HCT116 (cell line): ENCODE measurements around the gene IGSF6. TPM values are rescaled to one million over a fixed set of nuclear protein-coding genes. Genes with fewer than 3 reads are reported as not detected.

ENCODE experiments used
- ATAC-seq: fragments of 200-7000 bp; cut with Tn5 transposase; 2 replicates; pipeline ENCODE4 v1.9.1; 2020; ENCODE audit warnings: mild to moderate bottlenecking, moderate library complexity
- BruUV-seq: library from RNA; stranded (reverse); fragments of 400-500 nt; replicated peaks from 2 replicates; lab custom pipeline; 2021; lab: Mats Ljungman, UMichigan
- CTCF ChIA-PET: fragments of 300-600 bp; sonication (Branson Sonifier 250); formaldehyde crosslinking; loops from one replicate; lab custom pipeline; 2021; ENCODE audit warnings: antibody characterized with exemption; lab: Charles Lee
- POLR2A ChIA-PET: fragments of 300-600, 350-600 bp; sonication (Branson Sonifier 250); formaldehyde crosslinking; loops from one replicate; lab custom pipeline; 2021; ENCODE audit warnings: antibody characterized with exemption; lab: Charles Lee
- RAD21 ChIA-PET, 2 experiments: fragments of 300-600 bp; sonication (Branson Sonifier 250); formaldehyde crosslinking; loops; one replicate each; lab custom pipeline; 2023; ENCODE audit warnings: low total read pairs in 2 of 2; ENCODE audit not compliant: uncharacterized antibody in 2 of 2, unreplicated experiment in 2 of 2, low non-redundant PET in 1 of 2; lab: Charles Lee
- DNase-seq: peaks from one replicate; pipeline ENCODE4 v3.0.0-alpha.2; 2010; ENCODE audit warnings: low read depth, low spot score
- H2AFZ ChIP-seq: fragments of 200-600 bp; shearing (Covaris generic), sonication (generic); 2 replicates; pipeline ENCODE4 v1.6.1; 2017; ENCODE audit warnings: low read depth, mixed run types, mixed read lengths, antibody characterized with exemption, low read length; ENCODE audit not compliant: poor library complexity, severe bottlenecking
- H3K27ac ChIP-seq: 2 replicates; pipeline ENCODE4 v1.5.1; 2012; ENCODE audit warnings: low read depth, low read length
- H3K27me3 ChIP-seq: fragments of 200-600 bp; sonication (generic); 2 replicates; pipeline ENCODE4 v1.6.1; 2016; ENCODE audit warnings: mixed run types, low read length, mixed read lengths; ENCODE audit not compliant: insufficient read depth
- H3K36me3 ChIP-seq, 2 experiments: fragments of 200-500 bp in 1 of 2; fragments of 200-600 bp in 1 of 2; sonication (Bioruptor generic) in 1 of 2; sonication (generic) in 1 of 2; 2 replicates each; pipeline versions ENCODE4 v1.5.1 to v1.6.1; 2014 to 2016; ENCODE audit warnings: low read length in 2 of 2, inconsistent platforms in 1 of 2, mixed read lengths in 1 of 2, mixed run types in 1 of 2; ENCODE audit not compliant: insufficient read depth in 2 of 2, control insufficient read depth in 1 of 2
- H3K4me1 ChIP-seq, 2 experiments: fragments of 200-600 bp in 1 of 2; sonication (generic) in 1 of 2; 2 replicates each; pipeline versions ENCODE4 v1.5.1 to v1.6.1; 2012 to 2017; ENCODE audit warnings: low read length in 2 of 2, inconsistent platforms in 1 of 2, mild to moderate bottlenecking in 1 of 2, mixed read lengths in 1 of 2, mixed run types in 1 of 2, moderate library complexity in 1 of 2; ENCODE audit not compliant: insufficient read depth in 2 of 2, control insufficient read depth in 1 of 2
- H3K4me2 ChIP-seq: fragments of 200-600 bp; sonication (generic); 2 replicates; pipeline ENCODE4 v1.6.1; 2017; ENCODE audit warnings: mixed run types, low read length, mixed read lengths
- H3K4me3 ChIP-seq, 2 experiments: fragments of 200-600 bp in 1 of 2; sonication (generic) in 1 of 2; replicated peaks in 1 of 2; 2 replicates each; pipeline ENCODE4 v1.5.1; 2011 to 2016; ENCODE audit warnings: low read length in 2 of 2, control low read depth in 1 of 2, low read depth in 1 of 2, mild to moderate bottlenecking in 1 of 2, mixed read lengths in 1 of 2, mixed run types in 1 of 2
- H3K79me2 ChIP-seq: fragments of 200-600 bp; sonication (generic); 2 replicates; pipeline ENCODE4 v1.6.1; 2017; ENCODE audit warnings: mild to moderate bottlenecking, mixed run types, low read length, moderate library complexity, mixed read lengths; ENCODE audit not compliant: insufficient read depth
- H3K9ac ChIP-seq: fragments of 200-600 bp; sonication (generic); 2 replicates; pipeline ENCODE4 v1.6.1; 2016; ENCODE audit warnings: low read length, mixed read lengths
- H3K9me2 ChIP-seq: fragments of 200-600 bp; sonication (generic), shearing (Covaris generic); 2 replicates; pipeline ENCODE4 v1.6.1; 2017; ENCODE audit warnings: mixed run types, mild to moderate bottlenecking, moderate library complexity; ENCODE audit not compliant: insufficient read depth
- H3K9me3 ChIP-seq, 2 experiments: fragments of 200-500 bp in 1 of 2; fragments of 200-600 bp in 1 of 2; sonication (Bioruptor generic) in 1 of 2; sonication (generic) in 1 of 2; 2 replicates each; pipeline ENCODE4 v1.6.1; 2014 to 2017; ENCODE audit warnings: low read length in 2 of 2, mixed read lengths in 2 of 2, inconsistent platforms in 1 of 2, low read depth in 1 of 2, mild to moderate bottlenecking in 1 of 2, mixed run types in 1 of 2, moderate library complexity in 1 of 2; ENCODE audit not compliant: control insufficient read depth in 1 of 2, insufficient read depth in 1 of 2
- H4K20me1 ChIP-seq: fragments of 200-600 bp; sonication (generic), shearing (Covaris generic); 2 replicates; pipeline ENCODE4 v1.6.1; 2017; ENCODE audit warnings: mixed run types, mild to moderate bottlenecking, moderate library complexity; ENCODE audit not compliant: insufficient read depth
- EGR1 ChIP-seq: IDR thresholded peaks from 2 replicates; pipeline ENCODE4 v1.6.1; 2012; ENCODE audit warnings: low read depth
- EZH2 ChIP-seq: fragments of 200-600 bp; sonication (generic); IDR thresholded peaks from 2 replicates; pipeline ENCODE4 v1.6.1; 2017; ENCODE audit warnings: antibody characterized with exemption, mixed run types
- JUND ChIP-seq: IDR thresholded peaks from 2 replicates; pipeline ENCODE4 v1.6.1; 2012
- POLR2AphosphoS5 ChIP-seq: IDR thresholded peaks from 2 replicates; pipeline ENCODE4 v1.6.1; 2011; ENCODE audit warnings: mild to moderate bottlenecking, low read depth, low read length, moderate library complexity
- RAD21 ChIP-seq: IDR thresholded peaks from 2 replicates; pipeline ENCODE4 v1.6.1; 2012; ENCODE audit warnings: low read depth, mild to moderate bottlenecking
- TCF7L2 ChIP-seq: IDR thresholded peaks from 2 replicates; pipeline ENCODE4 v1.7.0; 2011; ENCODE audit warnings: borderline replicate concordance, inconsistent platforms; ENCODE audit not compliant: insufficient read depth, insufficient read length; ENCODE audit errors: extremely low read depth
- YY1 ChIP-seq: IDR thresholded peaks from 2 replicates; pipeline ENCODE4 v1.6.1; 2011; ENCODE audit warnings: low read length, low read depth, moderate library complexity, mild to moderate bottlenecking; ENCODE audit not compliant: insufficient replicate concordance; ENCODE audit errors: extremely low read depth
- ZFX ChIP-seq: fragments of 450-650 bp; IDR thresholded peaks from 2 replicates; pipeline ENCODE4 v1.6.1; 2017
- intact Hi-C: fragments of 100-400 bp; cut with micrococcal nuclease; formaldehyde crosslinking; loops from 2 replicates; pipeline ENCODE4 v1.10.0; 2022
- total RNA-seq: library from RNA; stranded (reverse); gene quantifications from one replicate; pipeline ENCODE4 v1.2.1, GENCODE V29; 2021; ENCODE audit not compliant: unreplicated experiment
- TF ChIP-seq, protein P1 (sequence below): IDR thresholded peaks from 2 replicates; pipeline ENCODE4 v1.6.1; 2012
- TF ChIP-seq, protein P2 (sequence below): IDR thresholded peaks from 2 replicates; pipeline ENCODE4 v1.6.1; 2011; ENCODE audit warnings: mild to moderate bottlenecking, low read length, moderate library complexity; ENCODE audit not compliant: insufficient replicate concordance; ENCODE audit errors: extremely low read depth

Gene IGSF6
- total RNA-seq, 1 experiment from 2014 or later: not detected

DNA sequence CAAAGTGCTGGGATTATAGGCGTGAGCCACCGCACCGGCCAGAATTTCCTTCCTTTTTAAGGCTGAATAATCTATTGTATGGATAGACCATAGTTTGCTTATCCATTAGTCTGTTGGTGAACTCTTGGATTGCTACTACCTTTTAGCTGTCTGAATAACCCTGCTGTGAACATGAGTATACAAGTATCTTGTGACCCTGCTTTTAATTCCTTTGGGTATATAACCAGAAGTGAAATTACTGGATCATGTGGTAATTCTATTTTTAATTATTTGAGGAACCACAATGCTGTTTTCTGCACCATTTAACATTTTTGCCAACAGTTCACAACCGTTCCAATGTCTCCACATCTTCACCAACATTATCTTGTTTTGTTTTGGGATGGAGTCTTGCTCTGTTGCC, 6.7 kb upstream of the IGSF6 start:
- no peak overlapping the region for H3K27ac ChIP-seq
- no peak for ATAC-seq
- TF ChIP-seq EZH2: no peak
- no peak for TF ChIP-seq EGR1
- TF ChIP-seq RAD21: no peak
- no peak for TF ChIP-seq YY1
- TF ChIP-seq, protein P1, sequence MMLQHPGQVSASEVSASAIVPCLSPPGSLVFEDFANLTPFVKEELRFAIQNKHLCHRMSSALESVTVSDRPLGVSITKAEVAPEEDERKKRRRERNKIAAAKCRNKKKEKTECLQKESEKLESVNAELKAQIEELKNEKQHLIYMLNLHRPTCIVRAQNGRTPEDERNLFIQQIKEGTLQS: no peak
- no peak for TF ChIP-seq POLR2AphosphoS5
- no peak for TF ChIP-seq JUND
- TF ChIP-seq, protein P2, sequence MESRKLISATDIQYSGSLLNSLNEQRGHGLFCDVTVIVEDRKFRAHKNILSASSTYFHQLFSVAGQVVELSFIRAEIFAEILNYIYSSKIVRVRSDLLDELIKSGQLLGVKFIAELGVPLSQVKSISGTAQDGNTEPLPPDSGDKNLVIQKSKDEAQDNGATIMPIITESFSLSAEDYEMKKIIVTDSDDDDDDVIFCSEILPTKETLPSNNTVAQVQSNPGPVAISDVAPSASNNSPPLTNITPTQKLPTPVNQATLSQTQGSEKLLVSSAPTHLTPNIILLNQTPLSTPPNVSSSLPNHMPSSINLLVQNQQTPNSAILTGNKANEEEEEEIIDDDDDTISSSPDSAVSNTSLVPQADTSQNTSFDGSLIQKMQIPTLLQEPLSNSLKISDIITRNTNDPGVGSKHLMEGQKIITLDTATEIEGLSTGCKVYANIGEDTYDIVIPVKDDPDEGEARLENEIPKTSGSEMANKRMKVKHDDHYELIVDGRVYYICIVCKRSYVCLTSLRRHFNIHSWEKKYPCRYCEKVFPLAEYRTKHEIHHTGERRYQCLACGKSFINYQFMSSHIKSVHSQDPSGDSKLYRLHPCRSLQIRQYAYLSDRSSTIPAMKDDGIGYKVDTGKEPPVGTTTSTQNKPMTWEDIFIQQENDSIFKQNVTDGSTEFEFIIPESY: no peak
- no peak for TF ChIP-seq TCF7L2
- no peak for TF ChIP-seq ZFX

More for the DNA sequence above, 6.7 kb upstream of the IGSF6 start:
- no peak for DNase-seq
- H3K9ac ChIP-seq: no peak overlapping the region
- H3K9me2 ChIP-seq: no peaks in the 10 kb centered on the region
- no peak overlapping the region for H3K4me3 ChIP-seq
- H3K9me3 ChIP-seq: no peaks in the 10 kb centered on the region
- H3K27me3 ChIP-seq: no peaks in the 10 kb centered on the region
- POLR2A ChIA-PET: no interaction called here
- H2AFZ ChIP-seq: no peak overlapping the region
- CTCF ChIA-PET: no interaction called here
- no TSS peak for BruUV-seq
- H3K79me2 ChIP-seq: no peaks in the 10 kb centered on the region
- RAD21 ChIA-PET: no interaction called here
- H3K4me2 ChIP-seq: no peak overlapping the region
- no peaks in the 10 kb centered on the region for H3K36me3 ChIP-seq
- no peaks in the 10 kb centered on the region for H3K4me1 ChIP-seq
- intact Hi-C loops: loop anchor here (10.0 kb wide), 2 partner anchors 146 to 526 kb away; no protein-coding TSS in a partner anchor
- no peaks in the 10 kb centered on the region for H4K20me1 ChIP-seq
